Measurements from ENCODE around the gene ALX4. TPM values are rescaled to one million over a fixed set of nuclear protein-coding genes. Genes with fewer than 3 reads are reported as not detected.

The ALX4 gene
- total and polyA plus RNA-seq, 2 donors from 2014 or later = 0.09 to 0.16 TPM

GRCh38 chr11:44248109-44248508 is 61.8 kb downstream of the ALX4 start:
- FAIRE-seq = no peak
- peaks cover 0 to 2% (median 0%) of the 10 kb centered on the region in 3 donors for H3K36me3 ChIP-seq (ENCODE audit: control insufficient read depth in 2 of 3, insufficient read depth in 3 of 3, low read length in 3 of 3)
- H3K9ac ChIP-seq (ENCODE audit: low read length in 3 of 3) = no peak overlapping the region
- no peak for DNase-seq
- intact Hi-C loops (cut with DNase I) = no loop called here
- TF ChIP-seq, protein P1, sequence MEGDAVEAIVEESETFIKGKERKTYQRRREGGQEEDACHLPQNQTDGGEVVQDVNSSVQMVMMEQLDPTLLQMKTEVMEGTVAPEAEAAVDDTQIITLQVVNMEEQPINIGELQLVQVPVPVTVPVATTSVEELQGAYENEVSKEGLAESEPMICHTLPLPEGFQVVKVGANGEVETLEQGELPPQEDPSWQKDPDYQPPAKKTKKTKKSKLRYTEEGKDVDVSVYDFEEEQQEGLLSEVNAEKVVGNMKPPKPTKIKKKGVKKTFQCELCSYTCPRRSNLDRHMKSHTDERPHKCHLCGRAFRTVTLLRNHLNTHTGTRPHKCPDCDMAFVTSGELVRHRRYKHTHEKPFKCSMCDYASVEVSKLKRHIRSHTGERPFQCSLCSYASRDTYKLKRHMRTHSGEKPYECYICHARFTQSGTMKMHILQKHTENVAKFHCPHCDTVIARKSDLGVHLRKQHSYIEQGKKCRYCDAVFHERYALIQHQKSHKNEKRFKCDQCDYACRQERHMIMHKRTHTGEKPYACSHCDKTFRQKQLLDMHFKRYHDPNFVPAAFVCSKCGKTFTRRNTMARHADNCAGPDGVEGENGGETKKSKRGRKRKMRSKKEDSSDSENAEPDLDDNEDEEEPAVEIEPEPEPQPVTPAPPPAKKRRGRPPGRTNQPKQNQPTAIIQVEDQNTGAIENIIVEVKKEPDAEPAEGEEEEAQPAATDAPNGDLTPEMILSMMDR (IDR thresholded peaks at IDR 0.05; ENCODE audit: borderline replicate concordance, extremely low read depth, insufficient read depth) = no peak
- H3K4me1 ChIP-seq (ENCODE audit: control insufficient read depth in 2 of 3, insufficient read depth in 2 of 3, low read depth in 1 of 3, low read length in 3 of 3) = peaks cover 0 to 14% (median 12%) of the 10 kb centered on the region in 3 donors
- H3K4me3 ChIP-seq (ENCODE audit: low read length in 3 of 3) = no peak overlapping the region
- H3K27me3 ChIP-seq (ENCODE audit: control insufficient read depth, insufficient read depth, low read length) = no peaks in the 10 kb centered on the region
- peaks cover 1 to 11% (median 4%) of the 10 kb centered on the region in 3 donors for H3K9me3 ChIP-seq (ENCODE audit: control insufficient read depth in 2 of 3, insufficient read depth in 1 of 3, low read length in 3 of 3)
- H3K27ac ChIP-seq (ENCODE audit: low read depth in 2 of 2, low read length in 2 of 2) = no peak overlapping the region

DNA sequence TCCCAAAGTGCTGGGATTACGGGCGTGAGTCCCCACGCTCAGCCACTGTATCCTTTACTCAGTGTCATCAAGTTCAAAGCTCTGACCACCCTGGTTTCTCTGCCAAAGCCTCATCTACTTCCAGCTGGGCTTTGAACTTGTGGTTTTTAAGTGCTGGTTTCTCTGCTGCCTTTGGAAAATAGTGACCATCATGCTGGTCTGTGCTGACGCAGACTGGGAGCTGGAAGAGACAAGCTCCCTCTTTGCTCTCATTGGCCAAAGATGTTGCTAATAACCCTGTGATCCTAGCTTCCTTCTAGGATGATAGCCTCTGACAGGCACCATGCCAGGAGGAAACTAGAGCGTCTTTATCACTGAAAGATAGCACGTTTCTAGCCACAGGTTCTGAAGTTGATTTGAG is 62.4 kb downstream of the ALX4 start:
- Histone ChIP-seq H3K4me3 (ENCODE audit: low read length in 3 of 3) (no peak overlapping the region), H3K27ac (ENCODE audit: low read depth in 2 of 2, low read length in 2 of 2) (no peak overlapping the region), H3K9me3 (ENCODE audit: control insufficient read depth in 2 of 3, insufficient read depth in 1 of 3, low read length in 3 of 3) (peaks cover 0 to 5% (median 0%) of the 10 kb centered on the region in 3 donors), H3K27me3 (ENCODE audit: control insufficient read depth, insufficient read depth, low read length) (no peaks in the 10 kb centered on the region), H3K9ac (ENCODE audit: low read length in 3 of 3) (no peak overlapping the region), H3K36me3 (ENCODE audit: control insufficient read depth in 2 of 3, insufficient read depth in 3 of 3, low read length in 3 of 3) (peaks cover 0 to 2% (median 0%) of the 10 kb centered on the region in 3 donors), H3K4me1 (ENCODE audit: control insufficient read depth in 2 of 3, insufficient read depth in 2 of 3, low read depth in 1 of 3, low read length in 3 of 3) (peaks cover 0 to 20% (median 17%) of the 10 kb centered on the region in 3 donors)
- FAIRE-seq = no peak
- DNase-seq = no peak
- TF ChIP-seq, protein P1 (IDR thresholded peaks at IDR 0.05; ENCODE audit: borderline replicate concordance, extremely low read depth, insufficient read depth) = no peak
- intact Hi-C loops (cut with DNase I) = no loop called here

GRCh38 chr11:44246726-44247125 is 63.2 kb downstream of the ALX4 start:
- H3K4me3 ChIP-seq (ENCODE audit: low read length in 3 of 3) = no peak overlapping the region
- no peak for DNase-seq
- no peak overlapping the region for H3K27ac ChIP-seq (ENCODE audit: low read depth in 2 of 2, low read length in 2 of 2)
- no peak overlapping the region for H3K9ac ChIP-seq (ENCODE audit: low read length in 3 of 3)
- no peaks in the 10 kb centered on the region for H3K27me3 ChIP-seq (ENCODE audit: control insufficient read depth, insufficient read depth, low read length)
- FAIRE-seq = no peak
- peaks cover 0 to 2% (median 0%) of the 10 kb centered on the region in 3 donors for H3K36me3 ChIP-seq (ENCODE audit: control insufficient read depth in 2 of 3, insufficient read depth in 3 of 3, low read length in 3 of 3)
- intact Hi-C loops (cut with DNase I) = no loop called here
- H3K9me3 ChIP-seq (ENCODE audit: control insufficient read depth in 2 of 3, insufficient read depth in 1 of 3, low read length in 3 of 3) = no peaks in the 10 kb centered on the region
- TF ChIP-seq, protein P1 (IDR thresholded peaks at IDR 0.05; ENCODE audit: borderline replicate concordance, extremely low read depth, insufficient read depth) = no peak
- H3K4me1 ChIP-seq (ENCODE audit: control insufficient read depth in 2 of 3, insufficient read depth in 2 of 3, low read depth in 1 of 3, low read length in 3 of 3) = peaks cover 0 to 25% (median 17%) of the 10 kb centered on the region in 3 donors
